K562 (cell line): ENCODE measurements around the gene HSPA5. TPM values are rescaled to one million over a fixed set of nuclear protein-coding genes. Genes with fewer than 3 reads are reported as not detected.

ENCODE experiments used
- EGR1 ChIP-seq: fragments of 450-650 bp; conservative IDR thresholded peaks from 2 replicates; pipeline ENCODE4 v1.6.1; 2017; ENCODE audit warnings: mild to moderate bottlenecking
- FOXK1 ChIP-seq: sonication (generic); formaldehyde crosslinking; IDR thresholded peaks from 2 replicates; pipeline ENCODE4 v1.8.0; 2022; ENCODE audit warnings: missing genetic modification reagents, mild to moderate bottlenecking, borderline replicate concordance
- GABPB2 ChIP-seq: fragments of 250-450 bp; sonication (Bioruptor Pico); conservative IDR thresholded peaks from 2 replicates; pipeline ENCODE4 v1.5.1; 2021; ENCODE audit warnings: mild to moderate bottlenecking
- ILK ChIP-seq: fragments of 450-650 bp; IDR thresholded peaks from 2 replicates; pipeline ENCODE4 v1.6.1; 2016; ENCODE audit warnings: missing genetic modification characterization, low read depth, mild to moderate bottlenecking, missing compliant biosample characterization, moderate library complexity, borderline replicate concordance
- KHSRP ChIP-seq: fragments of 450-650 bp; IDR thresholded peaks from 2 replicates; pipeline ENCODE4 v1.6.1; 2017
- KLF1 ChIP-seq: fragments of 450-650 bp; IDR thresholded peaks from 2 replicates; pipeline ENCODE4 v1.6.1; 2016; ENCODE audit warnings: missing genetic modification characterization, missing compliant biosample characterization
- L3MBTL2 ChIP-seq: fragments of 450-650 bp; IDR thresholded peaks from 2 replicates; pipeline ENCODE4 v1.6.1; 2016; ENCODE audit warnings: mild to moderate bottlenecking, moderate library complexity
- MAX ChIP-seq: sonication (generic); formaldehyde crosslinking; IDR thresholded peaks from 2 replicates; pipeline ENCODE4 v1.9.0; 2022; ENCODE audit warnings: mild to moderate bottlenecking, missing genetic modification reagents
- NEUROD1 ChIP-seq: fragments of 150-350 bp; IDR thresholded peaks from 2 replicates; pipeline ENCODE4 v1.6.1; 2014; ENCODE audit warnings: borderline replicate concordance, low read length, low read depth; ENCODE audit not compliant: partially characterized antibody
- PRMT5 ChIP-seq: sonication (generic); formaldehyde crosslinking; IDR thresholded peaks from 2 replicates; pipeline ENCODE4 v1.5.0; 2020; ENCODE audit warnings: missing genetic modification reagents
- RBM15 ChIP-seq: fragments of 200-400 bp; formaldehyde crosslinking; IDR thresholded peaks from 2 replicates; pipeline ENCODE4 v1.6.1; 2018; ENCODE audit warnings: mild to moderate bottlenecking, low read length, moderate library complexity; ENCODE audit not compliant: insufficient read depth
- RREB1 ChIP-seq: fragments of 250-450 bp; sonication (Bioruptor Pico); IDR thresholded peaks from 2 replicates; pipeline ENCODE4 v1.4.0; 2020
- USF1 ChIP-seq: sonication (generic); formaldehyde crosslinking; IDR thresholded peaks from 2 replicates; pipeline ENCODE4 v1.9.0; 2022; ENCODE audit warnings: mild to moderate bottlenecking, missing genetic modification reagents
- ZC3H4 ChIP-seq: sonication (generic); formaldehyde crosslinking; IDR thresholded peaks from 2 replicates; pipeline ENCODE4 v1.9.0; 2021; ENCODE audit warnings: missing genetic modification reagents, borderline replicate concordance
- ZFP91 ChIP-seq: sonication (generic); formaldehyde crosslinking; IDR thresholded peaks from 2 replicates; pipeline ENCODE4 v1.8.0; 2022; ENCODE audit warnings: mild to moderate bottlenecking, missing genetic modification reagents
- ZNF239 ChIP-seq: fragments of 250-450 bp; sonication (Bioruptor Pico); IDR thresholded peaks from 2 replicates; pipeline ENCODE4 v1.4.0; 2020; ENCODE audit warnings: mild to moderate bottlenecking
- ZNF280A ChIP-seq: fragments of 450-650 bp; IDR thresholded peaks from 2 replicates; pipeline ENCODE4 v1.6.1; 2018; ENCODE audit warnings: mild to moderate bottlenecking, low read depth; ENCODE audit not compliant: partially characterized antibody
- ZNF583 ChIP-seq: fragments of 250-450 bp; sonication (Bioruptor Pico); IDR thresholded peaks from 2 replicates; pipeline ENCODE4 v1.4.0; 2020
- ZNF699 ChIP-seq: fragments of 250-450 bp; sonication (Bioruptor Pico); IDR thresholded peaks from 2 replicates; pipeline ENCODE4 v1.8.0; 2021; ENCODE audit warnings: mild to moderate bottlenecking, moderate library complexity; ENCODE audit not compliant: insufficient replicate concordance
- ZNF764 ChIP-seq: fragments of 250-450 bp; sonication (Bioruptor Pico); IDR thresholded peaks from 2 replicates; pipeline ENCODE4 v1.4.0; 2020; ENCODE audit warnings: low read depth, mild to moderate bottlenecking, moderate library complexity
- polyA plus RNA-seq, 8 experiments: library from polyadenylated mRNA; depleted of rRNA in 4 of 8; stranded (reverse) in 5 of 8; unstranded in 3 of 8; fragments of >200 nt; fragmentation: Nextera tagmentation in 2 of 8; fragmentation: Illumina TruSeq in 1 of 8; extraction: Ambion mirVana in 2 of 8; extraction: Trizol in 1 of 8; gene quantifications; 2 replicates each; pipeline versions ENCODE4 v1.2.1 to v1.2.3, GENCODE V29; 2011 to 2014; ENCODE audit warnings: inconsistent platforms in 1 of 8, missing spikeins in 1 of 8
- total RNA-seq, 7 experiments: library from RNA; depleted of rRNA in 6 of 7; stranded (reverse); fragments of >200 nt in 6 of 7; fragmentation: Illumina TruSeq in 2 of 7; extraction: Trizol in 2 of 7; gene quantifications; 2 replicates each; pipeline versions ENCODE4 v1.2.1 to v1.2.3, GENCODE V29; 2011 to 2021; ENCODE audit warnings: low replicate concordance in 1 of 7

Gene HSPA5
- total and polyA plus RNA-seq, 9 of the 15 experiments (the other 6 are each of a cell fraction or from before 2014, with no cell fraction given) = 48.0 to 265 (median 113) TPM

- TF ChIP-seq USF1 (CRISPR knock-in tag) (no peak), PRMT5 (CRISPR knock-in tag) (no peak), KLF1 (no peak), EGR1 (no peak), MAX (CRISPR knock-in tag) (no peak), ZNF583 (CRISPR knock-in tag) (peak; percentile 47; the same call in 1 of the 2 replicates), KHSRP (no peak), RBM15 (no peak), L3MBTL2 (peak; percentile 77), ZFP91 (no peak), ZNF764 (CRISPR knock-in tag) (no peak), ZC3H4 (CRISPR knock-in tag) (no peak), FOXK1 (CRISPR knock-in tag) (no peak), ZNF239 (CRISPR knock-in tag) (no peak), GABPB2 (CRISPR knock-in tag) (no peak), NEUROD1 (no peak), ZNF280A (no peak), ILK (tag) (no peak), RREB1 (CRISPR knock-in tag) (no peak), ZNF699 (CRISPR knock-in tag) (no peak)
Measured at GRCh38 chr9:125246261-125246667, 5.1 kb upstream of the HSPA5 start (continued).
